Keratinocyte (primary cell): Measurements from ENCODE around the gene MTMR1. TPM values are rescaled to one million over a fixed set of nuclear protein-coding genes. Genes with fewer than 3 reads are reported as not detected.
A peak's percentile ranks its signal among the peaks of the same experiment; 100 is the strongest.

Source experiments
- DNase-seq: peaks from one replicate; pipeline ENCODE4 v3.0.0-alpha.2; 2011; ENCODE audit warnings: low read depth, missing footprints, low spot score
- FAIRE-seq: peaks from 2 replicates; lab custom pipeline; 2011; peaks lifted over from hg19 to GRCh38; lab: Jason Lieb, UNC
- H2AFZ ChIP-seq: 2 replicates; pipeline ENCODE4 v1.6.0; 2012; ENCODE audit warnings: low read length, control low read depth, inconsistent platforms; ENCODE audit not compliant: control insufficient read depth
- H3K27ac ChIP-seq: 2 replicates; pipeline ENCODE4 v1.5.1; 2011; ENCODE audit warnings: low read length; ENCODE audit not compliant: control insufficient read depth, insufficient read depth
- H3K27me3 ChIP-seq: 3 replicates; pipeline ENCODE4 v1.6.0; 2011; ENCODE audit warnings: low read length; ENCODE audit not compliant: control insufficient read depth, insufficient read depth; ENCODE audit errors: extremely low read depth
- H3K36me3 ChIP-seq, 2 experiments: 2 replicates in 1 of 2; 3 replicates in 1 of 2; pipeline ENCODE4 v1.5.1; 2011; ENCODE audit warnings: low read length in 2 of 2, mild to moderate bottlenecking in 1 of 2; ENCODE audit not compliant: control insufficient read depth in 2 of 2, insufficient read depth in 2 of 2; ENCODE audit errors: extremely low read depth in 1 of 2
- H3K4me1 ChIP-seq: 3 replicates; pipeline ENCODE4 v1.5.1; 2011; ENCODE audit warnings: low read length; ENCODE audit not compliant: control insufficient read depth, insufficient read depth; ENCODE audit errors: extremely low read depth
- H3K4me2 ChIP-seq: 3 replicates; pipeline ENCODE4 v1.6.0; 2011; ENCODE audit warnings: low read depth, low read length; ENCODE audit not compliant: control insufficient read depth, insufficient read depth; ENCODE audit errors: extremely low read depth
- H3K4me3 ChIP-seq, 3 experiments: fragments of 200-600 bp in 1 of 3; sonication (generic) in 1 of 3; 2 replicates in 2 of 3; 3 replicates in 1 of 3; pipeline ENCODE4 v1.5.1; 2011 to 2016; ENCODE audit warnings: low read length in 3 of 3, mild to moderate bottlenecking in 3 of 3, control low read depth in 2 of 3, inconsistent platforms in 1 of 3, low read depth in 1 of 3, mixed read lengths in 1 of 3, mixed run types in 1 of 3, moderate library complexity in 1 of 3; ENCODE audit not compliant: control insufficient read depth in 2 of 3, insufficient read depth in 2 of 3; ENCODE audit errors: extremely low read depth in 1 of 3
- H3K79me2 ChIP-seq: 2 replicates; pipeline ENCODE4 v1.6.0; 2012; ENCODE audit warnings: low read length; ENCODE audit not compliant: control insufficient read depth, insufficient read depth
- H3K9ac ChIP-seq: 3 replicates; pipeline ENCODE4 v1.6.0; 2011; ENCODE audit warnings: low read length; ENCODE audit not compliant: control insufficient read depth, insufficient read depth; ENCODE audit errors: extremely low read depth
- H3K9me1 ChIP-seq: 3 replicates; pipeline ENCODE4 v1.6.0; 2011; ENCODE audit warnings: low read length; ENCODE audit not compliant: control insufficient read depth, insufficient read depth; ENCODE audit errors: extremely low read depth
- H3K9me3 ChIP-seq: 2 replicates; pipeline ENCODE4 v1.5.1; 2012; ENCODE audit warnings: low read depth, low read length; ENCODE audit not compliant: control insufficient read depth
- H4K20me1 ChIP-seq: 3 replicates; pipeline ENCODE4 v1.6.0; 2011; ENCODE audit warnings: low read length; ENCODE audit not compliant: control insufficient read depth, insufficient read depth; ENCODE audit errors: extremely low read depth
- EZH2 ChIP-seq: IDR thresholded peaks from one replicate; pipeline ENCODE4 v1.6.1; 2012; ENCODE audit warnings: inconsistent platforms, mild to moderate bottlenecking, low read length, moderate library complexity
- dilution Hi-C: fragments of 300-500 bp; cut with MboI; formaldehyde crosslinking; loops from one replicate; pipeline ENCODE4 v1.7.0; 2020; ENCODE audit warnings: low sequenced_read_pairs; ENCODE audit not compliant: extremely low pct_ligation_motif_present
- polyA plus RNA-seq, 5 experiments: library from polyadenylated mRNA; depleted of rRNA in 3 of 5; stranded (reverse) in 3 of 5; stranded (forward) in 1 of 5; unstranded in 1 of 5; fragments of >200 nt; gene quantifications; 1 replicate in 1 of 5; 2 replicates in 3 of 5; 3 replicates in 1 of 5; pipeline versions ENCODE4 v1.2.1 to v1.2.3, GENCODE V29; 2011 to 2012; ENCODE audit warnings: missing spikeins in 2 of 5, low read depth in 1 of 5, low replicate concordance in 1 of 5
- TF ChIP-seq, protein P1 (sequence below), 3 experiments: IDR thresholded peaks in 1 of 3; conservative IDR thresholded peaks in 1 of 3; optimal IDR thresholded peaks in 1 of 3; 2 replicates in 2 of 3; 3 replicates in 1 of 3; pipeline versions ENCODE3 to v1.5.1; 2011; ENCODE audit warnings: low read length in 3 of 3, mild to moderate bottlenecking in 3 of 3, moderate library complexity in 2 of 3, control low read depth in 1 of 3, inconsistent platforms in 1 of 3; ENCODE audit not compliant: insufficient read depth in 2 of 3; ENCODE audit errors: extremely low read depth in 1 of 3

Gene MTMR1
- polyA plus RNA-seq, 1 donor (not counting 4 experiments of a cell fraction or from before 2014, with no cell fraction given): 45.6 TPM

GRCh38 chrX:150771116-150771515 lies 77.9 kb downstream of the MTMR1 start:
- H3K9me3 ChIP-seq: peaks cover 3% of the 10 kb centered on the region
- dilution Hi-C loops: no loop called here
- H3K4me2 ChIP-seq: no peak overlapping the region
- H3K9ac ChIP-seq: no peak overlapping the region
- DNase-seq: no peak
- peaks cover 21% of the 10 kb centered on the region for H3K4me1 ChIP-seq
- H3K27ac ChIP-seq: no peak overlapping the region
- TF ChIP-seq, protein P1, sequence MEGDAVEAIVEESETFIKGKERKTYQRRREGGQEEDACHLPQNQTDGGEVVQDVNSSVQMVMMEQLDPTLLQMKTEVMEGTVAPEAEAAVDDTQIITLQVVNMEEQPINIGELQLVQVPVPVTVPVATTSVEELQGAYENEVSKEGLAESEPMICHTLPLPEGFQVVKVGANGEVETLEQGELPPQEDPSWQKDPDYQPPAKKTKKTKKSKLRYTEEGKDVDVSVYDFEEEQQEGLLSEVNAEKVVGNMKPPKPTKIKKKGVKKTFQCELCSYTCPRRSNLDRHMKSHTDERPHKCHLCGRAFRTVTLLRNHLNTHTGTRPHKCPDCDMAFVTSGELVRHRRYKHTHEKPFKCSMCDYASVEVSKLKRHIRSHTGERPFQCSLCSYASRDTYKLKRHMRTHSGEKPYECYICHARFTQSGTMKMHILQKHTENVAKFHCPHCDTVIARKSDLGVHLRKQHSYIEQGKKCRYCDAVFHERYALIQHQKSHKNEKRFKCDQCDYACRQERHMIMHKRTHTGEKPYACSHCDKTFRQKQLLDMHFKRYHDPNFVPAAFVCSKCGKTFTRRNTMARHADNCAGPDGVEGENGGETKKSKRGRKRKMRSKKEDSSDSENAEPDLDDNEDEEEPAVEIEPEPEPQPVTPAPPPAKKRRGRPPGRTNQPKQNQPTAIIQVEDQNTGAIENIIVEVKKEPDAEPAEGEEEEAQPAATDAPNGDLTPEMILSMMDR (optimal IDR thresholded peaks at IDR 0.05 in 1 of 3, IDR thresholded peaks at IDR 0.05 in 1 of 3, conservative IDR thresholded peaks at IDR 0.05 in 1 of 3; ENCODE audit: extremely low read depth in 1 of 3, insufficient read depth in 2 of 3, low read length in 3 of 3): no peak
- TF ChIP-seq EZH2: no peak
- no peaks in the 10 kb centered on the region for H4K20me1 ChIP-seq
- H3K36me3 ChIP-seq: peaks cover 1 to 2% of the 10 kb centered on the region in 2 experiments
- no peaks in the 10 kb centered on the region for H3K27me3 ChIP-seq
- H3K9me1 ChIP-seq: no peaks in the 10 kb centered on the region
- H3K79me2 ChIP-seq: no peaks in the 10 kb centered on the region
- FAIRE-seq: no peak
- no peak overlapping the region for H2AFZ ChIP-seq
- H3K4me3 ChIP-seq: no peak overlapping the region

GRCh38 chrX:150772150-150772970 lies 79.2 kb downstream of the MTMR1 start:
- H3K9ac ChIP-seq: no peak overlapping the region
- H3K4me2 ChIP-seq: no peak overlapping the region
- no peak for FAIRE-seq
- H3K79me2 ChIP-seq: no peaks in the 10 kb centered on the region
- H3K27ac ChIP-seq: no peak overlapping the region
- no peak overlapping the region for H2AFZ ChIP-seq
- peaks cover 1 to 2% of the 10 kb centered on the region in 2 experiments for H3K36me3 ChIP-seq
- TF ChIP-seq EZH2: no peak
- TF ChIP-seq, protein P1 (optimal IDR thresholded peaks at IDR 0.05 in 1 of 3, IDR thresholded peaks at IDR 0.05 in 1 of 3, conservative IDR thresholded peaks at IDR 0.05 in 1 of 3; ENCODE audit: extremely low read depth in 1 of 3, insufficient read depth in 2 of 3, low read length in 3 of 3): peak in 2 of 3 experiments; percentile 62 to 87
- H3K9me3 ChIP-seq: peaks cover 3% of the 10 kb centered on the region
- peaks cover 18% of the 10 kb centered on the region for H3K4me1 ChIP-seq
- H3K9me1 ChIP-seq: no peaks in the 10 kb centered on the region
- no peaks in the 10 kb centered on the region for H3K27me3 ChIP-seq
- peak; percentile 17 for DNase-seq
- H3K4me3 ChIP-seq: no peak overlapping the region
- dilution Hi-C loops: no loop called here
- no peaks in the 10 kb centered on the region for H4K20me1 ChIP-seq
